HCT116 (cell line): Measurements from ENCODE around the gene ORC5.

ENCODE experiments used
- EGR1 ChIP-seq: IDR thresholded peaks from 2 replicates; pipeline ENCODE4 v1.6.1; 2012; ENCODE audit warnings: low read depth
- EZH2 ChIP-seq: fragments of 200-600 bp; sonication (generic); IDR thresholded peaks from 2 replicates; pipeline ENCODE4 v1.6.1; 2017; ENCODE audit warnings: antibody characterized with exemption, mixed run types
- EZH2phosphoT487 ChIP-seq: fragments of 200-600 bp; IDR thresholded peaks from 2 replicates; pipeline ENCODE4 v1.6.1; 2018; ENCODE audit warnings: antibody characterized with exemption, borderline replicate concordance
- MAX ChIP-seq: IDR thresholded peaks from 2 replicates; pipeline ENCODE4 v1.6.1; 2012
- POLR2A ChIP-seq: IDR thresholded peaks from 2 replicates; pipeline ENCODE4 v1.7.0; 2011; ENCODE audit warnings: borderline replicate concordance; ENCODE audit not compliant: insufficient read depth, insufficient read length; ENCODE audit errors: extremely low read depth
- POLR2AphosphoS5 ChIP-seq: IDR thresholded peaks from 2 replicates; pipeline ENCODE4 v1.6.1; 2011; ENCODE audit warnings: mild to moderate bottlenecking, low read depth, low read length, moderate library complexity
- RAD21 ChIP-seq: IDR thresholded peaks from 2 replicates; pipeline ENCODE4 v1.6.1; 2012; ENCODE audit warnings: low read depth, mild to moderate bottlenecking
- REST ChIP-seq: IDR thresholded peaks from 2 replicates; pipeline ENCODE4 v1.6.1; 2012; ENCODE audit warnings: low read depth
- TCF7L2 ChIP-seq: IDR thresholded peaks from 2 replicates; pipeline ENCODE4 v1.7.0; 2011; ENCODE audit warnings: borderline replicate concordance, inconsistent platforms; ENCODE audit not compliant: insufficient read depth, insufficient read length; ENCODE audit errors: extremely low read depth
- YY1 ChIP-seq: IDR thresholded peaks from 2 replicates; pipeline ENCODE4 v1.6.1; 2011; ENCODE audit warnings: low read length, low read depth, moderate library complexity, mild to moderate bottlenecking; ENCODE audit not compliant: insufficient replicate concordance; ENCODE audit errors: extremely low read depth
- ZNF274 ChIP-seq: fragments of 200-500 bp; sonication (Bioruptor generic); IDR thresholded peaks from 2 replicates; pipeline ENCODE4 v1.6.1; 2014; ENCODE audit warnings: mild to moderate bottlenecking, low read depth, low read length, inconsistent platforms
- TF ChIP-seq, protein P1 (sequence below), 3 experiments: fragments of 200-600 bp in 1 of 3; sonication (generic) in 1 of 3; IDR thresholded peaks in 2 of 3; conservative IDR thresholded peaks in 1 of 3; 2 replicates each; pipeline ENCODE4 v1.5.1; 2012 to 2017; ENCODE audit warnings: low read depth in 2 of 3, low read length in 2 of 3, antibody characterized with exemption in 1 of 3, borderline replicate concordance in 1 of 3, control low read depth in 1 of 3, mild to moderate bottlenecking in 1 of 3, mixed read lengths in 1 of 3, mixed run types in 1 of 3, moderate library complexity in 1 of 3; ENCODE audit not compliant: insufficient read depth in 1 of 3
- TF ChIP-seq, protein P2 (sequence below): IDR thresholded peaks from 2 replicates; pipeline ENCODE4 v1.6.1; 2012

DNA sequence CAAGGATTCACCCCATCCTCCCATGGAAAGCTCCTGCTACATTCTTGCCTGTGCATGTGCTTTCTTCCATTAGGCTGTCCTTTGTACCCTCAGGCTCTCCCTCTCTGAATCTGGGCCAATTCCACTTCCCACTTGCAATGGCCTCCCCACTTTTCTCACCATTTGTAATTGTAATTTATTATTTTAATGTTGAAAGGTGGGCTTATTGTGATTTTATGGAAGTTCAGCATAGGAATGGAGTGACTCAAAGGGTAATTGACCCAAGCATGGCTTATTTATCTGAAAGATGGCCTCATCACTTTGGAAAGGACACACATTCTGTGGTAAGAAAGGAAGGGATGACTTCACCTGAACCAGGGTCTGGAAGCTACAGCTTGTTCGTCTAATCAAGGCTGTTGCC lies 46.9 kb upstream of the ORC5 start:
- TF ChIP-seq POLR2A: no peak
- no peak for TF ChIP-seq EGR1
- no peak for TF ChIP-seq TCF7L2
- TF ChIP-seq MAX: no peak
- TF ChIP-seq, protein P1, sequence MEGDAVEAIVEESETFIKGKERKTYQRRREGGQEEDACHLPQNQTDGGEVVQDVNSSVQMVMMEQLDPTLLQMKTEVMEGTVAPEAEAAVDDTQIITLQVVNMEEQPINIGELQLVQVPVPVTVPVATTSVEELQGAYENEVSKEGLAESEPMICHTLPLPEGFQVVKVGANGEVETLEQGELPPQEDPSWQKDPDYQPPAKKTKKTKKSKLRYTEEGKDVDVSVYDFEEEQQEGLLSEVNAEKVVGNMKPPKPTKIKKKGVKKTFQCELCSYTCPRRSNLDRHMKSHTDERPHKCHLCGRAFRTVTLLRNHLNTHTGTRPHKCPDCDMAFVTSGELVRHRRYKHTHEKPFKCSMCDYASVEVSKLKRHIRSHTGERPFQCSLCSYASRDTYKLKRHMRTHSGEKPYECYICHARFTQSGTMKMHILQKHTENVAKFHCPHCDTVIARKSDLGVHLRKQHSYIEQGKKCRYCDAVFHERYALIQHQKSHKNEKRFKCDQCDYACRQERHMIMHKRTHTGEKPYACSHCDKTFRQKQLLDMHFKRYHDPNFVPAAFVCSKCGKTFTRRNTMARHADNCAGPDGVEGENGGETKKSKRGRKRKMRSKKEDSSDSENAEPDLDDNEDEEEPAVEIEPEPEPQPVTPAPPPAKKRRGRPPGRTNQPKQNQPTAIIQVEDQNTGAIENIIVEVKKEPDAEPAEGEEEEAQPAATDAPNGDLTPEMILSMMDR (IDR thresholded peaks at IDR 0.05 in 2 of 3, conservative IDR thresholded peaks at IDR 0.05 in 1 of 3; ENCODE audit: borderline replicate concordance in 1 of 3, insufficient read depth in 1 of 3, low read depth in 2 of 3, low read length in 2 of 3): no peak
- TF ChIP-seq YY1: no peak
- TF ChIP-seq, protein P2, sequence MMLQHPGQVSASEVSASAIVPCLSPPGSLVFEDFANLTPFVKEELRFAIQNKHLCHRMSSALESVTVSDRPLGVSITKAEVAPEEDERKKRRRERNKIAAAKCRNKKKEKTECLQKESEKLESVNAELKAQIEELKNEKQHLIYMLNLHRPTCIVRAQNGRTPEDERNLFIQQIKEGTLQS: no peak
- TF ChIP-seq ZNF274: no peak
- no peak for TF ChIP-seq EZH2
- TF ChIP-seq EZH2phosphoT487: no peak
- no peak for TF ChIP-seq POLR2AphosphoS5
- TF ChIP-seq REST: no peak
- TF ChIP-seq RAD21: no peak
